ENCODE measurements around the gene LAMP2.

LAMP2 gene

DNA sequence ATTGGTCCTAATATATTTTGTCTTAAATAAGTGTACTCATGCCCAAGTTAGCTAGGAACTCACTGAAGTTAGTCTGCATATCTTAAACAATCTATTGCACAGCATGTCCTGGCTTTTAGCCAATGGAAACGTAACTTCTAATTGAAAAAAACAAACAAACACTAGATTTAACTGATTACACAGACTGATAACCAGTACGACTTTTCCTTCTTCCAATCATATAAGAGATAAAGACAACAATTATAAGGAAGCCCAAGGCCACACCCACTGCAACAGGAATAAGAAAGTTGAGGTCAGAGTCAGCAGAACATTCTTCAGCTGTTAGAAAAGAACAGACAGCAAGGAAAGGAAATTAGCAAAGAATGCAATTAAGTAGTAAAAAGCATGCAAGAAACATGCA is 40.8 kb downstream of the LAMP2 start:
- no peak for TF ChIP-seq SIN3A (IDR thresholded peaks at IDR 0.05; ENCODE audit: borderline replicate concordance, insufficient read depth, low read length)
- TF ChIP-seq POLR2AphosphoS5 (IDR thresholded peaks at IDR 0.05; ENCODE audit: low read depth, low read length) = no peak
- no peak for TF ChIP-seq FOXP2 (optimal IDR thresholded peaks at IDR 0.05; ENCODE audit: borderline replicate concordance, extremely low read depth, extremely low read length, insufficient read depth)

DNA sequence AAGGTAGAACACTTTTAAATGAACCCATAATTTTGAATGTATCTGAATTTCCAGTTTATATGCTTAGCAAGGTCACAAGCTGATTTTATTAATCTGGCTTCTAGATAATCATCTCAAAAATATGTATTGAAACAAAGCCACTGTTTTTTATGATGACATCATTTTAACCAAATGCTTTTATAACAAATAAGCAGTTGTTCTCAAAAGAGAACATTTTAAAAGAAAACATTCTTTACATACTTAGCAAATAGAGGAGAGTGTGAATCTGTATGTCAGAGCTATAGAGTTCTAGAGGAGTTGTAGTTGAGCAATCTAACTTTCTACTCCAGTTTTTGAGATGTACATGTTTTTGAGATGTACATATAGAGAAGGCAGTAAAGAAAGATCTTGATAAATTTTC is 42.5 kb downstream of the LAMP2 start:
- TF ChIP-seq POLR2AphosphoS5 (IDR thresholded peaks at IDR 0.05; ENCODE audit: low read depth, low read length) = no peak
- TF ChIP-seq FOXP2 (optimal IDR thresholded peaks at IDR 0.05; ENCODE audit: borderline replicate concordance, extremely low read depth, extremely low read length, insufficient read depth) = no peak
- TF ChIP-seq SIN3A (IDR thresholded peaks at IDR 0.05; ENCODE audit: borderline replicate concordance, insufficient read depth, low read length) = no peak
- TF ChIP-seq, protein P1, sequence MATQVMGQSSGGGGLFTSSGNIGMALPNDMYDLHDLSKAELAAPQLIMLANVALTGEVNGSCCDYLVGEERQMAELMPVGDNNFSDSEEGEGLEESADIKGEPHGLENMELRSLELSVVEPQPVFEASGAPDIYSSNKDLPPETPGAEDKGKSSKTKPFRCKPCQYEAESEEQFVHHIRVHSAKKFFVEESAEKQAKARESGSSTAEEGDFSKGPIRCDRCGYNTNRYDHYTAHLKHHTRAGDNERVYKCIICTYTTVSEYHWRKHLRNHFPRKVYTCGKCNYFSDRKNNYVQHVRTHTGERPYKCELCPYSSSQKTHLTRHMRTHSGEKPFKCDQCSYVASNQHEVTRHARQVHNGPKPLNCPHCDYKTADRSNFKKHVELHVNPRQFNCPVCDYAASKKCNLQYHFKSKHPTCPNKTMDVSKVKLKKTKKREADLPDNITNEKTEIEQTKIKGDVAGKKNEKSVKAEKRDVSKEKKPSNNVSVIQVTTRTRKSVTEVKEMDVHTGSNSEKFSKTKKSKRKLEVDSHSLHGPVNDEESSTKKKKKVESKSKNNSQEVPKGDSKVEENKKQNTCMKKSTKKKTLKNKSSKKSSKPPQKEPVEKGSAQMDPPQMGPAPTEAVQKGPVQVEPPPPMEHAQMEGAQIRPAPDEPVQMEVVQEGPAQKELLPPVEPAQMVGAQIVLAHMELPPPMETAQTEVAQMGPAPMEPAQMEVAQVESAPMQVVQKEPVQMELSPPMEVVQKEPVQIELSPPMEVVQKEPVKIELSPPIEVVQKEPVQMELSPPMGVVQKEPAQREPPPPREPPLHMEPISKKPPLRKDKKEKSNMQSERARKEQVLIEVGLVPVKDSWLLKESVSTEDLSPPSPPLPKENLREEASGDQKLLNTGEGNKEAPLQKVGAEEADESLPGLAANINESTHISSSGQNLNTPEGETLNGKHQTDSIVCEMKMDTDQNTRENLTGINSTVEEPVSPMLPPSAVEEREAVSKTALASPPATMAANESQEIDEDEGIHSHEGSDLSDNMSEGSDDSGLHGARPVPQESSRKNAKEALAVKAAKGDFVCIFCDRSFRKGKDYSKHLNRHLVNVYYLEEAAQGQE (IDR thresholded peaks at IDR 0.05; ENCODE audit: insufficient read depth in 1 of 2, low read depth in 2 of 2, low read length in 2 of 2) = no peak
- no peak for TF ChIP-seq TAF1 (IDR thresholded peaks at IDR 0.05; ENCODE audit: borderline replicate concordance, insufficient read depth, low read length)

DNA sequence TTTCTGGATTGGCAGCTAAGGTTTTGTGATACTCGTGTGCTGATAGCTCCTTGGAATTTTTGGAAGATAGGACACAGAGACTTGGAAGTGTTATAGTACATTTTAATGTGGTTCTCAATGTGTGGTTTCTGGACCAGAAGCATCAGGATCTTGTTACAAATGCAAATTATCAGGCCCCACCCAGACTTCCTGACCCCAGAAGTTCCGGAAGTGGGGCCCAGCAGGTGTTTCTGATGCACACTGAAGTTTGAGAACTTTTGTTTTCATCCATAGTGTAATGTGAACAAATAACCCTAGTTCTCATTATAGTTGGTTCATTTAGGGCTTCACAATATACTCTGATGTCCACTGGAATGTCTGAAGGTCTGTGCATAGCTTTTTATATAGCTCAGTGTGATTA is 49.6 kb downstream of the LAMP2 start:
- no peak for TF ChIP-seq TAF1 (IDR thresholded peaks at IDR 0.05; ENCODE audit: borderline replicate concordance, insufficient read depth, low read length)
- TF ChIP-seq, protein P1 (IDR thresholded peaks at IDR 0.05; ENCODE audit: insufficient read depth in 1 of 2, low read depth in 2 of 2, low read length in 2 of 2) = no peak
- TF ChIP-seq SIN3A (IDR thresholded peaks at IDR 0.05; ENCODE audit: borderline replicate concordance, insufficient read depth, low read length) = no peak
- TF ChIP-seq FOXP2 (optimal IDR thresholded peaks at IDR 0.05; ENCODE audit: borderline replicate concordance, extremely low read depth, extremely low read length, insufficient read depth) = no peak
- no peak for TF ChIP-seq POLR2AphosphoS5 (IDR thresholded peaks at IDR 0.05; ENCODE audit: low read depth, low read length)

DNA sequence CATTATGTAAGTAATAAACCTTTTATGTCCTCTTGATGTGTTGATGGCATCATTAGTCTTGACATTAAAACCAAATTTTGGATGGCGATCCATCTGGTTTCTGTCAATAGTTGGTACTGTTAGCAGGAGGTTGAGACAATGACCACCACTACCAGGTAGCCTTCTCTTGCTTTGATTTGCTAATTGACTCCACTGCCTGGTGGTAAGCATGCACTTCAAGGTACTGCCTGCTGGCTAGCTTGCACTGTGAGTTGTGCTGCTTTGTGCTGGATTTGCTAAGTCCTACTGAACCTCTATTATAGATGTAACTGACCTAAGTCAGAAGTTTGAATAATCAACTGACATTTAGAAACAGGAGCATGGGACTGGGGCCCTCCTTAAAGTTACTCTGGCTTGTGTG is 60.9 kb downstream of the LAMP2 start:
- TF ChIP-seq SIN3A (IDR thresholded peaks at IDR 0.05; ENCODE audit: borderline replicate concordance, insufficient read depth, low read length) (no peak), FOXP2 (optimal IDR thresholded peaks at IDR 0.05; ENCODE audit: borderline replicate concordance, extremely low read depth, extremely low read length, insufficient read depth) (no peak), POLR2AphosphoS5 (IDR thresholded peaks at IDR 0.05; ENCODE audit: low read depth, low read length) (no peak), TAF1 (IDR thresholded peaks at IDR 0.05; ENCODE audit: borderline replicate concordance, insufficient read depth, low read length) (no peak)

DNA sequence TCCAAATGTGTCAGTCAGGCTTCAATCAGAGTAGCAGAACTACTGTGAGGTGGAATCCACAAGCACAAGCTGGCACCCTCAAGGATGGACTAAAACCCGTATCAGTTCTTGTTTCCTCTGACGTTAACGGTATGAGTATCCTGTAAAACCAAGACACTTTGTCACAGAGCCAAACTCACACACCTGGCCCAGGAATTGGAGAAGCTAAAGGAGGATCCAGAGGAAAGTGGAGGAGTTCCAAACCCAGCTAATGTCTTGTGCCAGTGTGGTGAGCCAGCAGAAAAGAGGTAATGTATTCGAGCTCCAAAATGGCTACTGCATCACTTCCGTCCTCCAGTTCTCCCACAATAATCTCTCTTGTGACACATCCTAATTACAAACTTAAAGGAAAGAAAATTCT is 62.5 kb downstream of the LAMP2 start:
- TF ChIP-seq SIN3A (IDR thresholded peaks at IDR 0.05; ENCODE audit: borderline replicate concordance, insufficient read depth, low read length) = no peak
- TF ChIP-seq TAF1 (IDR thresholded peaks at IDR 0.05; ENCODE audit: borderline replicate concordance, insufficient read depth, low read length) = no peak
- TF ChIP-seq, protein P1 (IDR thresholded peaks at IDR 0.05; ENCODE audit: insufficient read depth in 1 of 2, low read depth in 2 of 2, low read length in 2 of 2) = no peak
- TF ChIP-seq FOXP2 (optimal IDR thresholded peaks at IDR 0.05; ENCODE audit: borderline replicate concordance, extremely low read depth, extremely low read length, insufficient read depth) = no peak
- no peak for TF ChIP-seq POLR2AphosphoS5 (IDR thresholded peaks at IDR 0.05; ENCODE audit: low read depth, low read length)

DNA sequence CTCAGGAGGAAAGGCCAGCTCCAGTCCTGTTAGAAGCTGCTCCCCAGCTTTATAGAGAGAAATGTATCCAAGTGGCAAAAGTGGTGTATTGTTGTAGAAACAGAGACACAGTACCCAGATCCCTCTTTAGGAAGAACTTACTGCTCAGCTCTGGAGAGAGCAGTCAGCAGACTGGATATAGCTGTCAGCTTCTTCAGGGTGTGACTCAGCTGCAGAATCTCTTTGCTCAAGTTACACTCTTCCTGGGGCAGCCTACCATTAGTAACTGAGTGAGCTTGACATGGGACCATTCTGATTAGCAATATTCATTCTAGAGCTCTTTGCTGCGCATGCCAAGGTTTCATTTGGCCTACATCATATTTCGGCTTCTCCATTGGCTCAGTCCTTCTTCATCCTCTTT is 66.7 kb downstream of the LAMP2 start:
- TF ChIP-seq, protein P1 (IDR thresholded peaks at IDR 0.05; ENCODE audit: insufficient read depth in 1 of 2, low read depth in 2 of 2, low read length in 2 of 2) = no peak
- TF ChIP-seq TAF1 (IDR thresholded peaks at IDR 0.05; ENCODE audit: borderline replicate concordance, insufficient read depth, low read length) = no peak
- no peak for TF ChIP-seq SIN3A (IDR thresholded peaks at IDR 0.05; ENCODE audit: borderline replicate concordance, insufficient read depth, low read length)
- TF ChIP-seq FOXP2 (optimal IDR thresholded peaks at IDR 0.05; ENCODE audit: borderline replicate concordance, extremely low read depth, extremely low read length, insufficient read depth) = no peak
- TF ChIP-seq POLR2AphosphoS5 (IDR thresholded peaks at IDR 0.05; ENCODE audit: low read depth, low read length) = no peak
